ENCODE measurements around the gene TFCP2L1.

The TFCP2L1 gene

GRCh38 chr2:121243821-121244460 is 41.1 kb downstream of the TFCP2L1 start:
- DNase-seq (ENCODE audit: low read depth, low spot score), result no peak

DNA sequence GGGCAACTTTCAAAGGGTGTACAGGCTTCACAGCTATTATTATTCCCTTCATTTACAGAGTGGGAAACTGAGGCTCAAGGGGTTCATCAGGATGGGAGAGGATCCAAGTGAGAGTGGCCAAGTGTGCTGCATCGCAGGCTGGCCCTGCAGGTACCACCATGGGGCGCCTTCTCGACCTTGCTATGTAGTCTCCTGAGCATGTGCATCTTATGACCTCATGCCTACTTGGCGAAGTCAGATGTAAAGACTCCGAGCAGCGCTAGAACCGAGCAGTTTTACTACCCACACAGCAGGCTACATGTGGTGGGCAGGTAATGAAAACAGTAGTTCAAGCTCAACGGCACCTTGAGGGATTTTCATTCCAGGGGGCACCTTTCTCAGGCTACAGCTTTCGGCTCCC is 42.0 kb downstream of the TFCP2L1 start:
- DNase-seq (ENCODE audit: low read depth, low spot score), result no peak

DNA sequence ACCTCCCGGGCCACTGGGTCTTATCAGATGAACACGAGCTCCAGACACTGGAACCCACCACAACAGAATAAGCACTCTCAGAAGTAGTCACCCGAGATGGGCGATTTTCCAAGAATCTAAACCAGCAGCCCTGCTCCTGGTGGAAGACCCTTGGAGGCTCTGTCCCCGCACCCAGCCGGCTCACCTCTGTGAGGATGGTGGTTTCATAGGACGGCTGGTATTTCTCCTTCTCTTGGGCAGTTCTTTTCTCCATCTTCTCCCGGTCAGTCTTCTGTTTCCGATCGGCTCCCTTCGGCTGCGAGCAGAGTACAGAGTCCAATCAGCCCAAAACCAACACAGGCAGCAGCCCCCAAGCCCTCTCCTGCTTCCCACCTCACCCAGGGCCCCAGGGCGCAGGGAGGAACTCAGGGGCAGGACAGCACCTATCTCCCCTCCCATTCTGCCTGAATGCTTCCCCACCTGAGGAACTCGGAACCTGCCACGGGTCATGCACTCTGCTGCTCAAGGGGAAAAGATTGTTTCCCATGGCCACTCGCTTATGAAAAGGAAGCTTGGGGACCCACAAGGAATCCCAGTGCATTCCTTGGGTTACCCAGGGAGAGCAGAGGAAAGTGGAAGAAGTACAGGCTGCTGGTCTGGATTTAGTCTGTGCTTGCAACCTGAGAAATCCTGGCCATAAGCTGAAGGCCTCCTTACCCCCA is 42.7 kb downstream of the TFCP2L1 start:
- no peak for DNase-seq (ENCODE audit: low read depth, low spot score)

DNA sequence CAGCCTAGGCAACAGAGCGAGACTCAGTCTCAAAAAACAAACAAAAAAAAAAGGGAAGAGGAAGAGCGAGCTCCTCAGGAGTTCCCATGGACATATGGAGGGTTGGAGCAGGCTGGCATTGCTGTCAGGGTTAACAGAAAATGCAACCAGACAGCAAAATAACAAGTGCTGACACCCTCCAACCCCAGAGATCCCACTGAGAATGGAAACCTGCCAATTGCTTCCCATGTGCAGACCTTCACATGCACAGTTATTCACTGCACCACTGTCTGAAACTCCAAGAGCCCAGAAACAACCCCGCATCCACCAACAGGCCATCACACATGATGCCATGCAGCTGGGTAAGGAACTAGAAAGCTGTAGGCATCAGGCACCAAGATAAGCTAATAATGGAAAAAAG is 43.5 kb downstream of the TFCP2L1 start:
- DNase-seq (ENCODE audit: low read depth, low spot score), result no peak

- DNase-seq (ENCODE audit: low read depth, low spot score), result no peak
Observed at GRCh38 chr2:121240436-121240835, 44.6 kb downstream of the TFCP2L1 start.

GRCh38 chr2:121239969-121240368 is 45.0 kb downstream of the TFCP2L1 start:
- DNase-seq (ENCODE audit: low read depth, low spot score), result no peak

DNA sequence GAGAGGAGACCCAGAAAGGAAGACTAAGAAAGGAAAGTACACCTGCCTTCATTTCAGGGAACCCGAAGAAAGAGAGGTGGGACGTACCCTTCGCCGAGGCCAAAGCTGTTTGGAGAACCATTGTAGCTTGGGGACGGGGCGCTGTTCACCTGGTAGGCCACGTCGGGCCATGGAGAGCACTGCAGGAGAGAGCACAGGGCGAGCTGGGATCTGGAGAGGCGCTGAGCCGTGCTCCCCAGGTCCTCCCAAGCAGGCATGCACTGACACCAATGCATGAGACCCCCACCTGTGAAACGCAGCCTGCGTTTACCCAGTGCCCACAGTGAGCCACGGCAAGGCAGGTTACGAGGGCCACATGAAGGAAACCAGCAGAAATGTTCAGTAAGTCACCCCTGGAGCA is 45.5 kb downstream of the TFCP2L1 start:
- DNase-seq (ENCODE audit: low read depth, low spot score), result no peak

- no peak for DNase-seq (ENCODE audit: low read depth, low spot score)
Observed at GRCh38 chr2:121238828-121239227, 46.2 kb downstream of the TFCP2L1 start.

DNA sequence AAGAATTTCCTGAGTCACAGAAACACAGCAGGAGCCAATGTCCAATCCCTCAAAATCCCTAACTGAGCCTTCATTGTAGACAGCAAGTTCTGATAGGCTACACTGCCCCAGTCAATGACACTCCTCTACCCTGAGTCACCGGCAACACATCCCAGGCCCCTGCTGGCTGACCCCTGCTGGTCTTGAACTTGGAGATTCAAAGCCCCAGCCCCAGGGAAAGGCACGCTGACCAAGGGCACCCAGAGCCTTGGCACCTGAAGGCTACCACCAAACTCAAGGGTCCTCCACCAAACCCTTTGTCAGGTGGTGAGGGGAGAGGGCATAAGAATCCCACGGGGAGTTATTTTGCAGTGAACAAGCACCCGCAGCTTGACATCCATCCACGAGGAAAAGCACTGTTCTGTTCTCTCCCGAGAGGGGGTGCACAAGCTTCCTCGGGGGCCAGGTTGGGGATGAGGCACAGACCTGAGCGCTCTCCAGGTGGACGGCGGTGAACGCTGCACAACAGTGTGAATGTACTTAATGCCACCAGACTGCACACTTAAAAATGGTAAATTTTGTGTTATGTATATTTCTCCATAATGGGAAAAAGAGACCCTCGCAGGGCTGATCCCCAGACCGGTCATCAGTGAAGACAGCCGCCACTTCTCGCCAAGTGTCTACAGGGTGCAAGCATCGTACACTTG is 46.9 kb downstream of the TFCP2L1 start:
- DNase-seq (ENCODE audit: low read depth, low spot score), result peak; percentile 54

DNA sequence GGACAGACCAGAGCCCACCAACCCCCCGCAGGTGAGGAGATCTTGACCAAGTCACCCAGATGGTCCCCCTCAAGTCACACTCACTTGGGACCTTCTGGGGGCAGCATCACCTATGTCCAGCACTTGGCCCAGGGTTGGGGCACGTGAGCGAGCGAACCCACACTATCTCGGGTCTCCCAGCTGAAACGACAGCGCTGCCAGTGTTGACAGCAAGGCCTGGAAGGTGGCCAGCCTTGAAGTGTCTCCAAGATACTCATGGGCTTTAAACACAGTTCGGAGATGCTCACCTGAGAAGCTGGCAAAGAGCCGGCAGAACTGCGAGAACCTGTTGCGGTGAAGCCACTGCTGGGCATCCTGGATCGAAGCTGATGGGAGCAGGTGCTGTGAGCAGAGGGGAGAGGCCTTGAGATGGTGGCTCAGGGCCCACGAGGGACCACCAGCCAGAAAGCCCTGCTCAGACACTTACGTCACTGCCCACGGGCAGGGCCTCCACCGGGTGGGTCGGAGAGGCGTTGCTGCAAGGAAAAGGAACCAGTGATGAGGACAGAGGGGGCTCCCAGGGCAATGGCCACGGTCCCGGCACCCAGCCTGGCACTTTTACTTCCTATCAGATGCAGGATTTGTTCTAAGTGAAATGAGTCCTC is 47.5 kb downstream of the TFCP2L1 start:
- no peak for DNase-seq (ENCODE audit: low read depth, low spot score)

- no peak for DNase-seq (ENCODE audit: low read depth, low spot score)
Observed at GRCh38 chr2:121236650-121237180, 48.3 kb downstream of the TFCP2L1 start.

GRCh38 chr2:121236101-121236640 is 48.8 kb downstream of the TFCP2L1 start:
- DNase-seq (ENCODE audit: low read depth, low spot score), result no peak

- DNase-seq (ENCODE audit: low read depth, low spot score), result no peak
Observed at GRCh38 chr2:121235542-121235941, 49.5 kb downstream of the TFCP2L1 start.

DNA sequence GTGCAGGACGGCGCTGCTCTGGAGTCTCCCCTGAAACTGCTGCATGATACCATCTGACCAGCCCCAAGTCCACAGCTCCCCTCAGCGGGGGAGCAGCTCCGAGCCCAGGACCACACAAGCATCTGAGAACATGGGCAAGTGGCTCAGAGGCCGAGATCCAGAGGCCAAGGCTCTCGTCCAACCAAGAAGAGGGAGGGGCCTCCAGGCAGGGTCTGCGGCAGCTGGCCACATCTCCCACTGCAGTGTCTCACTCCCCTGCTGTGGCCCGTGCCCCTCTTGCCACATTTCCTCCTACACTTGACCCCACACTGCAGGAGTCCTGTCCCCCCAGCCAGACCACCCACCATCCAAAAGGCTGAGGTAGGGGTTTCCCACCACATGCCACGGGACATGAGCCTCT is 50.2 kb downstream of the TFCP2L1 start:
- no peak for DNase-seq (ENCODE audit: low read depth, low spot score)

DNA sequence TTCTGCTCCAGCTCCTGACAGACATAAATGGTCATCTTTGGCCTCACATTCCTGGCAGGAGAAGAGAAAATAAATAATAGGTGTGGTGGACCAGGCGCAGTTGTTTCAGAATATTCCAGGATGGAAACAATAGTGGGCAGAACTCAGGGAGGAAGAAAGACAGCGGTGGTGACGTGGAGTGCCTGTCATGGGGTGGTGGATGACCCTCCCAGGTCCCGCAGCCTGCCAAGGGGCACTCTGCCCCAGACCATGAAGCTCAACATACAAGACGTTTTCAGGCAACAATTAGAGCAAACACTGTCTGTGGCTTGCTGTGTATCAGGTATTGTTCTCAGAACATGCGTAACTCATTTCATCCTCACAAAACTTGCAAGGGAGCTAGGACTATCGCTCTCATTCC is 50.9 kb downstream of the TFCP2L1 start:
- DNase-seq (ENCODE audit: low read depth, low spot score), result no peak

- no peak for DNase-seq (ENCODE audit: low read depth, low spot score)
Observed at GRCh38 chr2:121233486-121234110, 51.4 kb downstream of the TFCP2L1 start.

- DNase-seq (ENCODE audit: low read depth, low spot score), result no peak
Observed at GRCh38 chr2:121232626-121233265, 52.3 kb downstream of the TFCP2L1 start.

GRCh38 chr2:121231385-121232000 is 53.5 kb downstream of the TFCP2L1 start:
- no peak for DNase-seq (ENCODE audit: low read depth, low spot score)

GRCh38 chr2:121228521-121228920 is 56.5 kb downstream of the TFCP2L1 start:
- DNase-seq (ENCODE audit: low read depth, low spot score), result no peak

GRCh38 chr2:121227381-121228144 is 57.4 kb downstream of the TFCP2L1 start:
- DNase-seq (ENCODE audit: low read depth, low spot score), result peak; percentile 57

Measured in astrocyte of the hippocampus (primary cell).